Metanephros (tissue), 2 donors: ENCODE results near the gene SLC12A6. TPM values are rescaled to one million over a fixed set of nuclear protein-coding genes. Genes with fewer than 3 reads are reported as not detected.

Source experiments
- small RNA-seq: library from RNA; depleted of rRNA; stranded (forward); fragments of <200 nt; gene quantifications from one replicate; pipeline ENCODE3, GENCODE V24; 2014; ENCODE audit warnings: low replicate concordance
- total RNA-seq: library from RNA; depleted of rRNA; stranded (reverse); fragments of >200 nt; gene quantifications from one replicate; pipeline ENCODE4 v1.2.3, GENCODE V29; 2014

SLC12A6 gene
- 26.2 TPM for total RNA-seq

GRCh38 chr15:34337557-34338306 lies at the start of gene SLC12A6:
SLC12A6 (minus strand) TSS chr15:34337781; CDS start chr15:34336680, 1,101 bp downstream.

GRCh38 chr15:34367101-34368081 lies 29.8 kb upstream of the SLC12A6 start, which contains the start of gene LPCAT4:
LPCAT4 (minus strand) TSS chr15:34367196; CDS start chr15:34367100, 96 bp downstream.

DNA sequence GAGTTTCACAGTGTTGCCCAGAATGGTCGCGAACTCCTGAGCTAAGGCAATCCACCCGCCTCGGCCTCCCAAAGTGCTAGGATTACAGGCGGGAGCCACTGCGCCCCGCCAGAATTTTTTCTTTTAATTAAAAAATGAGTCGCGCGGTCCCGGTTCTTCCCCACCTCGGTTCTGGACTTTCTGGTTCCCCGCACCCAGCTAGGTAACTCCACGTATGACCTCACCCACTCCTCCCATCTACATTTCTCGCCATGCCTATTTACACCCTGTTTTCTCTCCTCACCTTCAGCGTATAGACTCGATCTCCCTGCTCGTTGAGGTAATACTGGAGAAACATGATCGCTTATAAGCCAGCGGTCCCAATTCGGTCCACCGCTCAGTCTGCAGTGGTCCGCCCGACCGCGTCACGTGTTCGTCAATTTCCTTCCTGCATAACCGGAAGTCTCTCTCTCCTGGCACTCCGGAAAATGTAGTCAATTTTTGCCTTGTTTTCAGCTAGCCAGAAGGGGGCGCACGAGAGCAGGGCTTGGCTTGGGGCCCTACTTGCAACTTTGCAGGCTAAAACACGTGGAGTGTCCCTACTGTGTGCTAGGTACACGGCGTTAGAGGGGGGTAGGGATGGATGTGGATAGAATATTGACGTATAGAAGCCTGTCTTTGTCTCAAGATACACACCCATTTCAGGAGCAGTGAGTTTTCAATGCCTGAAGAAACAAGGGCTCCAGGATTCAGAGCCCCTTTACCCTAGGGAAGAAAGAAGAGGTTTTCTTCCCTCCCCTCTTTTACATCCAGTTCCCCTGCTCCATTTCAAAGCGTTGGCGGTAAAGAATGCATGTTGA lies 5.4 kb upstream of the SLC12A6 start, which contains the start of the genes NOP10 and NUTM1:
Gene NOP10, minus strand, starts transcription at position 400 of the 839 bp plus-strand sequence. Its CDS starts 63 bp downstream, at position 337.
Gene NUTM1, plus strand, starts transcription at position 579 of the 839 bp plus-strand sequence. CDS start 382 bp downstream, outside the sequence.

GRCh38 chr15:34209421-34210282 lies 127.9 kb downstream of the SLC12A6 start, which contains the start of gene KATNBL1:
KATNBL1 (minus strand) TSS chr15:34210096; CDS start chr15:34163676, 46,420 bp downstream.

Small RNAs within 50 kb of the gene (small RNA-seq; reads per million reads assigned to genes)
- gene MIR1233-1 (not detected), gene RF00019 (not detected)

Other genes starting within 250 kb of the SLC12A6 start
- 27.7 TPM for gene EMC7, start 235.9 kb downstream of the SLC12A6 start, total RNA-seq
- gene PGBD4, start 235.7 kb downstream of the SLC12A6 start, total RNA-seq, result 2.0 TPM
- 56.8 TPM for gene KATNBL1, start 127.7 kb downstream of the SLC12A6 start, total RNA-seq
- gene EMC4, start 112.8 kb downstream of the SLC12A6 start, total RNA-seq, result 65.9 TPM
- gene NOP10, start 5.4 kb upstream of the SLC12A6 start, total RNA-seq, result 125 TPM
- not detected for gene NUTM1, start 5.5 kb upstream of the SLC12A6 start, total RNA-seq
- 10.2 TPM for gene LPCAT4, start 29.4 kb upstream of the SLC12A6 start, total RNA-seq
- 47.9 TPM for gene GOLGA8A, start 100.0 kb upstream of the SLC12A6 start, total RNA-seq
- gene GOLGA8B, start 245.9 kb upstream of the SLC12A6 start, total RNA-seq, result 67.4 TPM